Activated CD8-positive, alpha-beta memory T cell treated with anti-CD3 and anti-CD28 coated beads for 48 hours (primary cell): ENCODE results near the gene APBB1.
A peak's percentile ranks its signal among the peaks of the same experiment; 100 is the strongest.

Source experiments
- DNase-seq, 3 experiments: peaks; one replicate each; pipeline ENCODE4 v3.0.0-alpha.2; 2020; ENCODE audit warnings: low read depth in 2 of 3, low spot score in 2 of 3

APBB1 gene

GRCh38 chr11:6391537-6392134, 27.3 kb downstream of the APBB1 start:
- DNase-seq: no peak

GRCh38 chr11:6390718-6391469, 28.0 kb downstream of the APBB1 start:
- DNase-seq: no peak

GRCh38 chr11:6389905-6390717, 28.8 kb downstream of the APBB1 start, which contains the start of gene SMPD1:
TSS of gene SMPD1 (plus strand) at chr11:6390474. CDS start at chr11:6390599, 125 bp downstream.
- DNase-seq: peak; percentile 78 to 92 (median 87)

DNA sequence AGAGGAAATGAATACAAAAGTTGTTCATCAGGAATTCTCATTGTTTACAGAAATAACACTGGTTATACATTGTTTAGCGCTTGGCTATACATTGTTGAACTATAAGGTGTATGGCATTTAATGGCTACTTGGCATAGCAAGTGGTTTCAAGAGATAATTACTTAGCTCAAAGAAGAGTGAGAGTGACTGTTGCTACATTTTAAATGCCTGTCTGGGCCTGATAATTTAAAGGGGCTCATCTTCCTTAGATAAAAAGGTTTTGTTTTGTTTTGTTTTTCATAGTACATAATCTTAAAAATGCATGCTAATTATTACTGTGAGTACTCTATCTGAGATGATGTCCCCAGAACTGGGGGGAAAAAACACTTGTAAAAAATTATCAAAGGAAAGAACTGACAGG, 30.1 kb downstream of the APBB1 start:
- DNase-seq: no peak

DNA sequence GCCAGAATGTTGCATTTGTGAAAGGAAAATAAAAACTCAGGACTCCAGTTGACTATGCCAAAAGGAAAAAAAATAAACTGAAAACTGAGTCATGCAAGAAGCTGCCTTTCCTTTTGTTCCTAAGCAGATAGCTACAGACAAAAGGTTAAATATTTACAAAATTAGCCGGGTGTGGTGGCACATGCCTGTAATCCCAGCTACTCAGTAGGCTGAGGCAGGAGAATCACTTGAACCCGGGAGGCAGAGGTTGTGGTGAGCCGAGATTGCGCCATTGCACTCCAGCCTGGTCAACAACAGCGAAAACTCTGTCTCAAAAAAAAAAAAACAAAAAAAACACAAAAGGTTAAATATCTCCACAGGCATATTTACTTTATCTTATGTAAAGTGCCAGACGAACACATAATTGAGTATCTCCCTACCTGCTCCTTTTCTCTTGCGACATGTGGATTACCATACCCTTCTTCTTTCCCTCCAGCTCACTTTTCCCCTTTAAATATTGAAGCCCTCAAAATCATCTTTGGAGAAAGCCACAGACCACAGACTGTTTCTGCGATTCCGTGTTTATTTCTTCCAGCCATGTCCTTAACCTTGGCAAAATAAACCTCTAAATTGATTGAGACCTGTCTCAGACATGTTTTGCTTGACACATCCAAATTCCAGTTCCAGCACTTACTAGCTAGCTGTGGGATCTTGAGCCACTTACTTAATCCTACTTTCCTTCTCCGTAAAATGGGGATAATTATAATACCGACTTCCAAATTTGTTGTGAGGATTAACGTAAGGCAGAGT, 30.9 kb downstream of the APBB1 start:
- no peak for DNase-seq

DNA sequence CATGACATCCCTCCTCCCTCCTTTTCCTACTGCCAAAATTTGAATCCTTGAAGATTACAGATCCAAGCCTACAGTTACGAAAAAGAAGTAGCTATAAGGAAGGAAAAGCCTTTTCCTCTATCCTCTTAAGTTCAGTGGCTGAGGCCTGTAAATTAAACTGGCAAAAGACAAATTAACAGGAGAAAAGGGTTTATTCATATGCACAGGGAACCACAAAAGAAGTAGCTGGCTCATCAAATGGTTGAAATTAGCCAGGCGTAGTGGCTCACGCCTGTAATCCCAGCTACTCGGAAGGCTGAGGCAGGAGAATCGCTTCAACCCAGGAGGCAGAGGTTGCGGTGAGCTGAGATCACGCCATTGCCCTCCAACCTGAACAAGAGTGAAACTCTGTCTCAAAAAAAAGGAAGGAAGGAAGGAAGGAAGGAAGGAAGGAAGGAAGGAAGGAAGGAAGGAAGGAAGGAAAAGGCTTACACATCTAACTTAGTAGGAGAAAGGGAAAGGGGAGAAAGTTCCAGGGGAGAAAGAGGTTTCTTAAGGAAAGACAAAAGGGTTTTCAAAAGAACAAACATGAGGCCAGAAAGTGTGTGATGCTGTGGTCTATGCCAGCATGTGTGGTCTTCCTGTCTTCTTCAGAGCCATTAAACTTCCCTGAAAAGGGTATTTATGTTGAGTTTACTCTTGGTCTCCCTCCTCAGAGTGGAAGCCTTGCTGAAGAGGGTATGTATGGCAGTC, 33.7 kb downstream of the APBB1 start:
- no peak for DNase-seq

GRCh38 chr11:6378640-6378989, 40.3 kb downstream of the APBB1 start:
- DNase-seq: no peak

DNA sequence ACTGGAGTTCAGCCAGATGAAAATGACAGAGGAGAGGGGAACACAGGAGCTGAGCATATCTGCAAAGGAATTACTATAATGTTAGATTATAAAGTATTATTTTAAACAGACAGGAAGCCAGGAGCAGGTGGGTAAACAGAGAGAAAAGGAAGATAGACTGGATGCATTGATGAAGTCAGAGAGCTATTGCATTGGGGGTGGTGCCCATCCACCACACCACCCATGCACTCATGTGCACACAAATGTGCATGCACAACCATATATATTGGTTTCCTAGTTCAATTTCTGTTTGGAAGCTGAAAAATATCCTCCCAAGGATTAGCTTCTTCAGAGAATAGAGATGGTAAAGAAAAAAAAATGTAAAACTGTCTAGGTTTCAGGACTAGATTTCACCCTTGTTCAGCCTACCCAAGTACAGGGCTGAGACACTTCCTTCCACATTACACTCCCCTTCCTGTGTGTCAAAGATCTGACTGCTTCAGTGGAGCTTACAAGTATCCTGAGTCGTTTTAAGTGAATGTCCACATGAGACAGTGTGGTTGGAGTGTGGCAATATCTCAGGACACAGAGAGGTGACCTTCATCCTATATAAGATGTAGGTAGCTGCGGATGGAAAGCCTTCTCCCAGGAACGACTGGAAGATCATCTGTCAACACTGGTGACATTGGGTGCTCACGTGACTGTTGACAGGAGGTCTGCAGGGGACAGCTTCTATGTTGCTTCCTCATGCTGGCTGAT, 40.8 kb downstream of the APBB1 start:
- DNase-seq: no peak

- no peak for DNase-seq
Measured at GRCh38 chr11:6371825-6372224, 47.1 kb downstream of the APBB1 start.

- no peak for DNase-seq
Measured at GRCh38 chr11:6365659-6366058, 53.2 kb downstream of the APBB1 start.

- DNase-seq: peak; percentile 30 to 56 (median 40)
Measured at GRCh38 chr11:6362873-6363678, 55.8 kb downstream of the APBB1 start.

- DNase-seq: no peak
Measured at GRCh38 chr11:6362185-6362872, 56.6 kb downstream of the APBB1 start.

- no peak for DNase-seq
Measured at GRCh38 chr11:6360183-6360582, 58.7 kb downstream of the APBB1 start.

DNA sequence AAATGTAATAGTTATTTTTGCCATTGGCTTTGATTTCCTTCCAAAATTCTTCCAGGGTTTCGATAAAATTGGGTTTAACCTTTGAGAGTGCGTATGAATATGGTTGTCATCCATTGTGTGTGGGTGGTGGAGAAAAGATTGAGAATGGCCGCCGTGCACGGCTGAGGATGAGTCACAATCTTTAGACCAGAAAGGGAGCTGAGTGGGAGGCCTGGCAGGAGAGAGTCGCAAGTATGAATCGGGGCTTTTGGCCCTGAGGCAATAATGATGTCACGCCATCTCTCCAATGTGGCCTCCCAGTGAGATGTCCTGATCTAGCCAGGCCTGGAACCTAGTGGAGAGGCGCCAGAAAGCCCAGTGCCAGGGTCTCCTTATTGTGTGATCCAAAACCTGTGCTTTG, 61.7 kb downstream of the APBB1 start:
- peak in 2 of 3 experiments; percentile 26 to 28 for DNase-seq

DNA sequence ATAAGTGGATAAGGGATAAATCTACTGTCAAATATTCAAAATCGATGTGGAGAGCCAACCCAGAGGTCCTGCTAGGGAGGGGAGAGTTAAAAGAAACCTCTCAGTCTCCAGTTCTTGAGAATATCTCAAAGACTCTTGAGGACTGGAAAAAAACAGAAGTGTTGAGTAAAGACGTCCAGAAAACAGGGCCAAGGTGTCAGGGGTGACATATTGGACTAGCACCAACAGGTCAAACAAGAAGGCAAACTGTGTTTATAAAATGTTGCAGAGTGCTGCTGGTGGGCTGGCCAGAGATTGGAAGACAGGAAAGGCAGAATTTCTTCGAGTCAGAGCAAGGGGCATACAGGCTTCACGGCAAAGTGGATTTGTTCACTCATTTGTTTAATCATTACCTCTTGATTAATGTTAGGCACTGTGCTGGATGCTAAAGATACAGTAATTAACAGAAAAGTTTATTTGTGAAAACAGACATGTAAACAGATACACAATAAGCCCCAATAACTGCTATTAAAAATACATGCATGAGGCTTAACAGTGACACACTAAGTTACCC, 62.3 kb downstream of the APBB1 start:
- no peak for DNase-seq

DNA sequence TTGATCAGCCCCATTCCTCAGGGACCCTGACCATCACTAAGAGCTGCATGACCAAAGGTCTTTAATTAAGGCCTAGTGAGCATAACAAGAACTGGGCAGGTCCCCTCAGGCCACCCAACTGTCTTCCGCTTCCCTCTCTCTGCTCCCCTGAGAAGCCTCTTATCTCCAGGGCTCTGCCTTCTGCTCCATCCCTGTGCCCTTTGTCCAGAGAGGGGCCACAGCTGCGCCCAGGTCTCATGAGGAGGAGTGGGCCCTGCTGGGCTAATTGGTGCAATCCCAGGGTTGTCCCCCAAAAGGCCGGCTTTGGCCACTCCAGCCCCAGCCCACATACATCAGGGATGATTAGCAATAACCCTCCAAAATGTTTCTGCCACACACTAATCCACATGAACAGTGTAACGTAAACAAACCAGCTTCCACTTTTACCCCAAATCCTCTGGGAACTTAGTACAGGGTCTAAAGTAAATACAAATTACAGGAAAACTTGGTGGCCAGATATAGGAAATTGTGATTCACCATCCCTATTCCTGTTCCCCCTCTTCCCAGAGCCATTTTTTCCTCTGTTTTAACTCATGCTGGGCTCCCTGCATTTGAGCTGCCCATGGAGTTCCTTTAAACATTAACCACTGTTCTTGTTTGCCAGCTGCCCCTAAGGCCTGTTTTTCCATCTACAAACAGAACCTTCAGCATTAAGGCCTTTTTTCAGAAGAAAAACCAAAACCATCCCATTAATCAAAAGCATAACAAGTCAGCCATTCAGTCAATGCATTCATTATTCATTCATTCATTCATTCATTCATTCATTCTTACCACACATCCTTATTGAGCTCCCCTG, 64.0 kb downstream of the APBB1 start:
- DNase-seq: no peak

DNA sequence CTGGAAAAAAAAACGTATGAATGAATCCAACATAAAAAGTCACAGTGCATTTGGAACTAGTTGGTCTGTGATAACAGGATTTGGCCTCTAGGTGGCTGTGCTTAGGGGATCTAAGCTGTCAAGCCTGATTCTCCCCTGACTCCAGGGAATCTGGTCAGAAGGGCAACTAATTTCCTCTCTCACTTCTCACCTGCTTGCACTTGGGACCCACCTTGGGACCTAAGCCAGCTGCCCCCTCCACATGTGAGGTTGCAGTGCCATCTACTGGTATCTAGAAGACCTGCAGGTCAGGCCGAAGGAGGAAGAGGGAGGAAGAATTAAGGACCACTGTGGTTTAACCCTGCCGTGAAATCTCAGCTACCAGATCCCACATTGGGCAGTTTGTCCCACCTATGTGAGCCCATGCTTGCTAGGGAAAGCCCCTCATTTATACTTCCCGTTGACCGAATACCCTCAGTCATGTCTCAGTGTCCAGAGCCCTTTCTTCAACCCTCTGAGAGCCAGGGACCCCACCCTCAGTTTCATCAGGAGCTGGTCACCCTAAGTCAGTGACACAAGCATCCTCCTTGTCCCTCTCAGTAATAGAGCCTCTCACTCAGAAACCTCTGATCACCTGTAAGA, 65.4 kb downstream of the APBB1 start:
- peak in 2 of 3 experiments; percentile 35 to 40 for DNase-seq
